Stimulated activated naive B cell treated with anti-CD40 and anti-IgM and Interleukin-4, amounts not matched to agents 10 μg/mL and 1 μg/mL and 100 μg/mL, for 72 hours (primary cell): ENCODE data around the gene ITPKC.
"Not testable (repeated sequence)": the region's sequence is repeated elsewhere in the genome, so short reads cannot be mapped to it uniquely, and the experiment has no call there.

ENCODE experiments used
- ATAC-seq, 2 donors: fragments of 150-1000 bp; cut with Tn5 transposase; replicated peaks; 2 replicates each; pipeline ENCODE4 v1.10.0; 2021; ENCODE audit warnings: moderate library complexity in 1 of 2
- DNase-seq: peaks from one replicate; pipeline ENCODE4 v3.0.0; 2021
- H3K27ac Mint-ChIP-seq: one replicate; pipeline ENCODE4 v1.8.0; 2022; ENCODE audit warnings: mild to moderate bottlenecking, mixed read lengths
- H3K27me3 Mint-ChIP-seq, 2 donors: one replicate each; pipeline ENCODE4 v1.8.0; 2022; ENCODE audit warnings: mixed read lengths in 2 of 2
- H3K36me3 Mint-ChIP-seq, 2 donors: one replicate each; pipeline ENCODE4 v1.8.0; 2022; ENCODE audit warnings: mixed read lengths in 2 of 2, mild to moderate bottlenecking in 1 of 2
- H3K4me1 Mint-ChIP-seq, 2 donors: one replicate each; pipeline ENCODE4 v1.8.0; 2022; ENCODE audit warnings: mixed read lengths in 2 of 2, mild to moderate bottlenecking in 1 of 2
- H3K4me3 Mint-ChIP-seq, 2 donors: one replicate each; pipeline ENCODE4 v1.8.0; 2022; ENCODE audit warnings: mild to moderate bottlenecking in 2 of 2, mixed read lengths in 2 of 2, moderate library complexity in 1 of 2
- H3K9me3 Mint-ChIP-seq, 2 donors: one replicate each; pipeline ENCODE4 v1.8.0; 2022; ENCODE audit warnings: mixed read lengths in 2 of 2, mild to moderate bottlenecking in 1 of 2

Gene ITPKC

DNA sequence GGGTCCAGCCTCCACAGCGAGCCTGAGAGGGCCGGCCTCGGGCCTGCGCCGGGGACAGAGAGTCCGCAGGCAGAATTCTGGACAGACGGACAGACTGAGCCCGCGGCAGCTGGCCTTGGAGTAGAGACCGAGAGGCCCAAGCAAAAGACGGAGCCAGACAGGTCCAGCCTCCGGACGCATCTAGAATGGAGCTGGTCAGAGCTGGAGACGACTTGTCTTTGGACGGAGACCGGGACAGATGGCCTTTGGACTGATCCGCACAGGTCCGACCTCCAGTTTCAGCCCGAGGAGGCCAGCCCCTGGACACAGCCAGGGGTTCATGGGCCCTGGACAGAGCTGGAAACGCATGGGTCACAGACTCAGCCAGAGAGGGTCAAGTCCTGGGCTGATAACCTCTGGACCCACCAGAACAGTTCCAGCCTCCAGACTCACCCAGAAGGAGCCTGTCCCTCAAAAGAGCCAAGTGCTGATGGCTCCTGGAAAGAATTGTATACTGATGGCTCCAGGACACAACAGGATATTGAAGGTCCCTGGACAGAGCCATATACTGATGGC lies 490 bp downstream of the ITPKC start:
- Mint-ChIP-seq H3K9me3 (no peaks in the 10 kb centered on the region), H3K27me3 (no peaks in the 10 kb centered on the region), H3K4me3 (peak overlapping the region; percentile 81 to 94), H3K27ac (peak overlapping the region; percentile 75), H3K36me3 (peaks cover 12 to 19% of the 10 kb centered on the region in 2 donors), H3K4me1 (peaks cover 41 to 70% of the 10 kb centered on the region in 2 donors)
- DNase-seq (no peak), ATAC-seq (no peak)

DNA sequence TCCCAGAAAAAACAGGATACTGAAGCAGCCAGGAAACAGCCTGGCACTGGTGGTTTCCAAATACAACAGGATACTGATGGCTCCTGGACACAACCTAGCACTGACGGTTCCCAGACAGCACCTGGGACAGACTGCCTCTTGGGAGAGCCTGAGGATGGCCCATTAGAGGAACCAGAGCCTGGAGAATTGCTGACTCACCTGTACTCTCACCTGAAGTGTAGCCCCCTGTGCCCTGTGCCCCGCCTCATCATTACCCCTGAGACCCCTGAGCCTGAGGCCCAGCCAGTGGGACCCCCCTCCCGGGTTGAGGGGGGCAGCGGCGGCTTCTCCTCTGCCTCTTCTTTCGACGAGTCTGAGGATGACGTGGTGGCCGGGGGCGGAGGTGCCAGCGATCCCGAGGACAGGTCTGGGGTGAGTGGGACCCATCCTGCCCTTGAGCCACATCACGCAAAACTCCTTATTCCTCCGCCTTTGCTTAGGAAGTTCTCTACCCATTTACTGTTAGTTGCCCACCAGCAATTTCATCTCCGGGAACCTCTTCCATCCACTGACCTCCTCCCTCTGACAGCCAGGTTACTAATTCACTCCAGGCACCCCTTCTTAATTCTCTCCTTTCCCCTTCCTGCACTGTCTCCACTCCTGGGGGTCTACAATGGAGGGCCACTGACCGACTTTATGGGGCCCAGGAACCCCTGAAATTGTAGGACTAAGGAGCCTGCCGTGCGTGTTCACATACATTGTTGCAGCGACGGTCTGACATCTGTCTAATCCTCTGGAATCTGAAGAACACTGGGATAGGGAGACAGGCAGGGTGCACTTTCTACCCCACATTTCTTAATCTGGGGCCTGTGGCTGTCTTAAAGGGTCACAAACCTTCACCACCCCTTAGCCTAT lies 1.2 kb downstream of the ITPKC start:
- Mint-ChIP-seq H3K27ac (peak overlapping the region; percentile 88), H3K36me3 (peaks cover 15 to 19% of the 10 kb centered on the region in 2 donors), H3K4me1 (peaks cover 41 to 76% of the 10 kb centered on the region in 2 donors), H3K27me3 (no peaks in the 10 kb centered on the region), H3K9me3 (no peaks in the 10 kb centered on the region), H3K4me3 (peak overlapping the region; percentile 81 to 94)
- DNase-seq (no peak), ATAC-seq (no peak)

DNA sequence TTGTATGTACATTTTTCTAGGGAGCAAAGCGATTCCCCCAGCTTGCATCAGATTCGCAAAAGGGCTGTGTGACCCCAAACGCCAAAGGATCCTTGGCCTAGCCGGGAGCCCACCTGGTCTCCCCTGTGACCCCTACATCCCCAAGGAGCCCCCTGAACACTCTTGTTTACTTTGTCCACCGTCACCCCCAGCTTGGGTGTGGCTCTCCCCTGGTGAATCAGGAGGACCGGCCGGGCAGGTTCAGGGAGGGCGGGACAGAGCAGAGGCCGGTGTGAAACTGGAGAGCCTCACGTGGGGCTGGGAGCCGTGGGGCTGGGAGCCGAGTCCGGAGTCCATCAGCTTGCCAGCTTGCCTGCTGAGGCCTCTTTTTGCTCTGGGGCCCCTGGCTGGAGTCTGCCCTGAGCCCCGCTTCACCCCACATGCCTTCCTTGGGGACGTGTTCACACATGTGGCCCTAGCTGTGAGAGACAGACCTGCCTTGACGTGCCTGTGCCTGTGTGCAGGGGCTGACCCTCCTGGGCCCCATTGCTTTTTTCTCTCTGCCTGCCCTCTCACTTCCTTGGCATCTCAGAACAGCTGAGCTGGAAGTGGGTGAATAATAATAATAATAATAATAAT lies 2.0 kb downstream of the ITPKC start:
- peaks cover 42 to 79% of the 10 kb centered on the region in 2 donors for H3K4me1 Mint-ChIP-seq
- no peaks in the 10 kb centered on the region for H3K27me3 Mint-ChIP-seq
- H3K27ac Mint-ChIP-seq = peak overlapping the region; percentile 69
- ATAC-seq (no peak), DNase-seq (no peak)
- peak overlapping the region; percentile 81 to 94 for H3K4me3 Mint-ChIP-seq
- no peaks in the 10 kb centered on the region for H3K9me3 Mint-ChIP-seq
- peaks cover 19 to 23% of the 10 kb centered on the region in 2 donors for H3K36me3 Mint-ChIP-seq

DNA sequence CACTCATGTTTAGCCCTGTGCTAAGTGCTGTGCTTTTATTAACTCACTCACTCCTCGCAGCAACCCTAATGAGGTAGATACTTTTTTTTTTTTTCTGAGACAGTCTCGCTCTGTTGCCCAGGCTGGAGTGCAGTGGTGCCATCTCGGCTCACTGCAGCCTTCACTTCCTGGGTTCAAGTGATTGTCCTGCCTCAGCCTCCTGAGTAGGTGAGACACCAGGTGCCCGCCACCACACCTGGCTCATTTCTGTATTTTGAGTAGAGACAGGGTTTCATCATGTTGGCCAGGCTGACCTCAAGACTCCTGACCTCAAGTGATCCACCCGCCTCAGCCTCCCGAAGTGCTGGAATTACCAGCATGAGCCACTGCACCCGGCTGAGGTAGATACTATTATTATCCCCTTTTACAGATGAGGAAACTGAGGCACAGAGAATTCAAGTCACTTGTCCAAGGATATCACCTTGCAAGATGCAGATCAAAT lies 2.5 kb downstream of the ITPKC start:
- Mint-ChIP-seq H3K27me3 (no peaks in the 10 kb centered on the region), H3K9me3 (no peaks in the 10 kb centered on the region), H3K27ac (no peak overlapping the region), H3K36me3 (peaks cover 19 to 28% of the 10 kb centered on the region in 2 donors), H3K4me3 (peak overlapping the region; percentile 81 to 94), H3K4me1 (peaks cover 40 to 77% of the 10 kb centered on the region in 2 donors)
- no peak for ATAC-seq
- DNase-seq = no peak

DNA sequence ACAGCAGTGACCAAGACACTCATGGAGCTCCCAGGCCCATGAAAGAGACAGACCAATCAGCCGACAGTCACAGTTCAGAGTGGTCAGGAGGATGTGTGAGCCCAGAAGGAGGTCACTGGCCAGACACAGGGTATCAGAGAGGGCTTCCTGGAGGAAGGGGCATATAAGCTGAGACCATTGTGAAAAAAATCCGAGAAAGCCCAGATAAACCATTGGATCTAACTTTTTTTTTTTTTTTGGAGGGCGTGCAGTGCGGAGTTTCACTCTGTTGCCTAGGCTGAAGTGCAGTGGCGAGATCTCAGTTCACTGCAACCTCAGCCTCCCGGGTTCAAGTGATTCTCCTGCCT lies 4.2 kb downstream of the ITPKC start:
- Mint-ChIP-seq H3K27ac (peak overlapping the region; percentile 75), H3K9me3 (no peaks in the 10 kb centered on the region), H3K4me3 (peak overlapping the region; percentile 66 to 76), H3K4me1 (peaks cover 30 to 67% of the 10 kb centered on the region in 2 donors), H3K27me3 (no peaks in the 10 kb centered on the region), H3K36me3 (peaks cover 25 to 38% of the 10 kb centered on the region in 2 donors)
- ATAC-seq = no peak
- DNase-seq = no peak

- Mint-ChIP-seq H3K4me1 (peaks cover 29 to 63% of the 10 kb centered on the region in 2 donors), H3K4me3 (no peak overlapping the region), H3K27me3 (no peaks in the 10 kb centered on the region), H3K9me3 (no peaks in the 10 kb centered on the region), H3K36me3 (peaks cover 32 to 42% of the 10 kb centered on the region in 2 donors), H3K27ac (no peak overlapping the region)
- DNase-seq (no peak), ATAC-seq (no peak)
Measured at GRCh38 chr19:40721936-40722661, 5.2 kb downstream of the ITPKC start.

DNA sequence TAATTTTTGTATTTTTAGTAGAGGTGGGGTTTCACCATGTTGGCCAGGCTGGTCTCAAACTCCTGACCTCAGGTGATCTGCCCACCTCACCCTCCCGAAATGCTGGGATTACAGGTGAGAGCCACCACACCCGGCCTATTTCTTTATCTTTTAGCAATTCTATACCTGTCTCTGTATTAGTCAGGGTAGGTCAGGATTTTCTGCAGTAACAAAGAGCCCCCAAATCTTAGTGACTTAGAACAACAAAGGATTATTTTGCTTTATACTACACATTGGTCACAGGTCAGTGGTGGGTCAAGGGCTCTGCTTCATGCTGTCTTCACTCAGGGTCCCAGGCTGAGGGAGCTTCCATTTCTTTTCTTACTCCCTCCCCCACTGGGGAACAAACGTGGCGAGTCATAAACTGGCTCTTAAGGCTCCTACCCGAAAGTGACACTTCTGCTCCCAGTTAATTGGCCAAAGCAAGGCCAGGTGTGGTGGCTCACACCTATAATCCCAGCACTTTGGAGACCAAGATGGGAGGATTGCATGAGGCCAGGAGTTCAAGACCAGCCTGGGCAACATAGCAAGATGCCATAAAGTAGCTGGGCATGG lies 6.8 kb downstream of the ITPKC start:
- peaks cover 32 to 45% of the 10 kb centered on the region in 2 donors for H3K36me3 Mint-ChIP-seq
- H3K4me3 Mint-ChIP-seq = no peak overlapping the region

DNA sequence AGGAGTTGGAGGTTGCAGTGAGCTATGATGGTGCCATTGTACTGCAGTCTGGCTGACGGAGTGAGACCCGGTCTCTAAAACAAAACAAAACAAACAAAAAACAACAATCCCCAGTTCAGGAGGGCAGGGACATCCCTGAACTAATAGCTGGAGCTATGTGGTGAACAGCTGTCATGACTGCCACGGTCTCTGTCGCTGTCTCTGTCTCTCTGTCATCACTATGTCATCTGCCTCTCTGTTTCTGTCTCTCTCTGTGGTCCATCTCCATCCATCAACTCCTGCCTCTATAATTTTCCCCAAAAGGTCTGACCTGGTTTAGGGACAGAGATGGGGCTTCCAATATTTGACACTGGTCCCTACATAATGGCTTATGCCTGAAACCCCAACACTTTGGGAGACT lies 7.4 kb downstream of the ITPKC start:
- peaks cover 20 to 48% of the 10 kb centered on the region in 2 donors for H3K4me1 Mint-ChIP-seq
- H3K27ac Mint-ChIP-seq = no peak overlapping the region
- no peaks in the 10 kb centered on the region for H3K27me3 Mint-ChIP-seq
- no peaks in the 10 kb centered on the region for H3K9me3 Mint-ChIP-seq
- H3K36me3 Mint-ChIP-seq = peaks cover 32 to 47% of the 10 kb centered on the region in 2 donors
- no peak overlapping the region for H3K4me3 Mint-ChIP-seq
- no peak for ATAC-seq
- DNase-seq = no peak

More for the DNA sequence above, 6.8 kb downstream of the ITPKC start:
- no peaks in the 10 kb centered on the region for H3K27me3 Mint-ChIP-seq
- DNase-seq (no peak), ATAC-seq (no peak)
- peaks cover 24 to 53% of the 10 kb centered on the region in 2 donors for H3K4me1 Mint-ChIP-seq
- H3K27ac Mint-ChIP-seq = no peak overlapping the region
- H3K9me3 Mint-ChIP-seq = no peaks in the 10 kb centered on the region

GRCh38 chr19:40724855-40725254 lies 7.9 kb downstream of the ITPKC start:
- peaks cover 32 to 47% of the 10 kb centered on the region in 2 donors for H3K36me3 Mint-ChIP-seq
- ATAC-seq = no peak
- H3K4me1 Mint-ChIP-seq = peaks cover 20 to 42% of the 10 kb centered on the region in 2 donors
- H3K4me3 Mint-ChIP-seq = no peak overlapping the region
- no peak for DNase-seq
- no peak overlapping the region for H3K27ac Mint-ChIP-seq
- H3K9me3 Mint-ChIP-seq = no peaks in the 10 kb centered on the region
- no peaks in the 10 kb centered on the region for H3K27me3 Mint-ChIP-seq

DNA sequence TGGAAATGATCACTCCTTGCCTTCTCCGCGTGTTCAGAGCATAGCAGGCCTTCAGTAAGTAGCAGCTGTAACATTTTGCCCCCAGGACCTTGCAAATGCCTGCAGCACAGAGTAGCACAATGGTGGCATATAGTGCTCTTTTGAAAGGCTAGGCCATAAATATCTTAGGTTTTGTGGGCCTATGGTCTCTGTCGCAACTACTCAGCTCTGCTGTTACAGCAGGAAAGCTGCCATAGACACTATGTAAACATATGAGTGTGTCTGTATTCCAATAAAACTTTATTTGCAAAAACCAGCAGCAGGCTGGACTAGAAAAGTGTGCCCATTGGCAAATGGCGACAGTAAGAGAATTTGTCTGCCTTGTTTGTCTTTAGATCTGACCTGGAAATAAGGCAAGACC lies 9.4 kb downstream of the ITPKC start:
- H3K4me3 Mint-ChIP-seq = no peak overlapping the region
- H3K4me1 Mint-ChIP-seq = peaks cover 9 to 28% of the 10 kb centered on the region in 2 donors
- peaks cover 33 to 46% of the 10 kb centered on the region in 2 donors for H3K36me3 Mint-ChIP-seq
- H3K27me3 Mint-ChIP-seq = no peaks in the 10 kb centered on the region
- no peaks in the 10 kb centered on the region for H3K9me3 Mint-ChIP-seq
- ATAC-seq = no peak
- DNase-seq = no peak
- no peak overlapping the region for H3K27ac Mint-ChIP-seq

GRCh38 chr19:40730065-40730464 lies 13.2 kb downstream of the ITPKC start:
- H3K27me3 Mint-ChIP-seq, H3K4me3 Mint-ChIP-seq, H3K4me1 Mint-ChIP-seq, H3K9me3 Mint-ChIP-seq, DNase-seq, H3K27ac Mint-ChIP-seq, ATAC-seq: not testable (repeated sequence)
- peaks cover 36 to 51% of the 10 kb centered on the region in 2 donors for H3K36me3 Mint-ChIP-seq

DNA sequence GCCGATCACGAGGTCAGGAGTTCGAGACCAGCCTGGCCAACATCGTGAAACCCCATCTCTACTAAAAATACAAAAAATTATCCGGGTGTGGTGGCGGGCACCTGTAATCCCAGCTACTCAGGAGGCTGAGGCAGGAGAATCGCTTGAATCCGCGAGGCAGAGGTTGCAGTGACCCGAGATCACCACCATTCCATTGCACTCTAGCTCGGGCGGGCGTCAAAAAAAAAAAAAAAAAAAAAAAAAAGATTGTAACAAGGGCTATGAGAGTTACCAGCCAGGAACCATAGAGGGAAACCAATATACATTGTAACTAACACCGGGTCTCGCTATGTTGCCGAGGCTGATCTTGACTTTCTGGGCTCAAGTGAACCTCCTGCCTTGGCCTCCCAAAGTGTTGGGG lies 15.4 kb downstream of the ITPKC start:
- H3K27ac Mint-ChIP-seq, H3K9me3 Mint-ChIP-seq, H3K27me3 Mint-ChIP-seq, H3K4me1 Mint-ChIP-seq, H3K4me3 Mint-ChIP-seq, ATAC-seq, DNase-seq: not testable (repeated sequence)
- peaks cover 32 to 55% of the 10 kb centered on the region in 2 donors for H3K36me3 Mint-ChIP-seq

DNA sequence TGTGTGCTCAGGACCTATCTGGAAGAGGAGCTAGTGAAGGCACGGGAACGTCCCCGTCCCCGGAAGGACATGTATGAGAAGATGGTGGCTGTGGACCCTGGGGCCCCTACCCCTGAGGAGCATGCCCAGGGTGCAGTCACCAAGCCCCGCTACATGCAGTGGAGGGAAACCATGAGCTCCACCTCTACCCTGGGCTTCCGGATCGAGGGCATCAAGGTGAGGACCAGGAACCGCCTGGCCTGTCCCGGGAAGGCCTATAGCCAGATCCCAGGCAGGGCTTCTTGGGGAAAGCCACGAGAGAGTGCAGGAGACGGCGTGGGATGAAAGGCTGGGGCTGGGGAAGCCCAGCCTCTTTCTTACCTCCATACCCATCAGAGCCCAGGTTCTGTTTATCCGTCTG lies 16.2 kb downstream of the ITPKC start:
- ATAC-seq = no peak

More for the DNA sequence above, 16.2 kb downstream of the ITPKC start:
- Mint-ChIP-seq H3K4me1 (no peaks in the 10 kb centered on the region), H3K9me3 (no peaks in the 10 kb centered on the region), H3K27me3 (no peaks in the 10 kb centered on the region), H3K36me3 (peaks cover 37 to 54% of the 10 kb centered on the region in 2 donors), H3K4me3 (no peak overlapping the region), H3K27ac (peak overlapping the region; percentile 33)
- no peak for DNase-seq
